Loucy (cell line): ENCODE results near the gene DCAF8L1.

Experiments
- H2AFZ ChIP-seq: fragments of 200-600 bp; sonication (generic); 2 replicates; pipeline ENCODE4 v1.6.0; 2016; ENCODE audit warnings: antibody characterized with exemption, mild to moderate bottlenecking, low read length, moderate library complexity
- H3F3A ChIP-seq: fragments of 200-600 bp; 2 replicates; pipeline ENCODE4 v1.6.0; 2016; ENCODE audit warnings: antibody characterized with exemption, low read depth, mild to moderate bottlenecking
- H3K27me3 ChIP-seq: fragments of 200-600 bp; sonication (generic); 2 replicates; pipeline ENCODE4 v1.6.1; 2014; ENCODE audit warnings: low read length, mild to moderate bottlenecking; ENCODE audit not compliant: insufficient read depth, poor library complexity, severe bottlenecking
- H3K36me3 ChIP-seq: fragments of 200-600 bp; sonication (generic); 2 replicates; pipeline ENCODE4 v1.6.1; 2016; ENCODE audit warnings: low read length; ENCODE audit not compliant: insufficient read depth
- H3K4me1 ChIP-seq: fragments of 200-600 bp; sonication (generic); 2 replicates; pipeline ENCODE4 v1.5.1; 2014; ENCODE audit warnings: low read length, mild to moderate bottlenecking; ENCODE audit not compliant: insufficient read depth, poor library complexity, severe bottlenecking
- H3K4me2 ChIP-seq: fragments of 200-600 bp; sonication (generic); 2 replicates; pipeline ENCODE4 v1.6.0; 2014; ENCODE audit warnings: antibody characterized with exemption, low read length, low read depth, mild to moderate bottlenecking; ENCODE audit not compliant: poor library complexity, severe bottlenecking
- H3K4me3 ChIP-seq: fragments of 200-600 bp; sonication (generic); 2 replicates; pipeline ENCODE4 v1.5.1; 2014; ENCODE audit warnings: low read length, mild to moderate bottlenecking, mixed read lengths; ENCODE audit not compliant: poor library complexity, severe bottlenecking
- H3K79me2 ChIP-seq: fragments of 200-600 bp; sonication (generic); 2 replicates; pipeline ENCODE4 v1.6.1; 2014; ENCODE audit warnings: low read length; ENCODE audit not compliant: insufficient read depth
- H3K9ac ChIP-seq: fragments of 200-600 bp; sonication (generic); 2 replicates; pipeline ENCODE4 v1.6.0; 2014; ENCODE audit warnings: mild to moderate bottlenecking, low read depth, low read length, moderate library complexity; ENCODE audit not compliant: poor library complexity, severe bottlenecking
- H3K9me2 ChIP-seq: fragments of 200-600 bp; sonication (generic); replicated peaks from 2 replicates; pipeline ENCODE4 v1.6.1; 2016; ENCODE audit warnings: low read depth, low read length, mixed read lengths
- H3K9me3 ChIP-seq: fragments of 200-600 bp; sonication (generic); 2 replicates; pipeline ENCODE4 v1.6.1; 2014; ENCODE audit warnings: mild to moderate bottlenecking, antibody characterized with exemption, low read length, low read depth; ENCODE audit not compliant: insufficient read depth
- H4K20me1 ChIP-seq: fragments of 200-600 bp; sonication (generic); 2 replicates; pipeline ENCODE4 v1.6.0; 2014; ENCODE audit warnings: antibody characterized with exemption, low read length, mild to moderate bottlenecking; ENCODE audit not compliant: insufficient read depth, poor library complexity, severe bottlenecking
- CTCF ChIP-seq: fragments of 200-600 bp; sonication (generic); conservative IDR thresholded peaks from 2 replicates; pipeline ENCODE4 v1.5.1; 2014; ENCODE audit warnings: mild to moderate bottlenecking, antibody characterized with exemption, low read length
- EZH2phosphoT487 ChIP-seq: fragments of 200-600 bp; IDR thresholded peaks from 2 replicates; pipeline ENCODE4 v1.6.1; 2018; ENCODE audit warnings: antibody characterized with exemption, mild to moderate bottlenecking, moderate library complexity, borderline replicate concordance

The DCAF8L1 gene

GRCh38 chrX:27981349-27981748 is at the start of gene DCAF8L1:
TSS of gene DCAF8L1 (minus strand) at chrX:27981449. CDS start at chrX:27981334, 115 bp downstream.
- no peaks in the 10 kb centered on the region for H3K36me3 ChIP-seq
- no peaks in the 10 kb centered on the region for H3K9me2 ChIP-seq
- TF ChIP-seq EZH2phosphoT487 (no peak), CTCF (no peak)
- no peak within 1 kb of the TSS for H3K4me3 ChIP-seq
- no peaks in the 10 kb centered on the region for H3K27me3 ChIP-seq
- no peaks in the 10 kb centered on the region for H3K4me1 ChIP-seq
- H3F3A ChIP-seq: no peaks in the 10 kb centered on the region
- no peaks in the 10 kb centered on the region for H3K79me2 ChIP-seq
- no peak within 1 kb of the TSS for H3K4me2 ChIP-seq
- no peak within 1 kb of the TSS for H3K9ac ChIP-seq
- H2AFZ ChIP-seq: no peak within 1 kb of the TSS
- H3K9me3 ChIP-seq: no peaks in the 10 kb centered on the region
- H4K20me1 ChIP-seq: no peaks in the 10 kb centered on the region

GRCh38 chrX:28022371-28022770 is 41.1 kb upstream of the DCAF8L1 start:
- no peaks in the 10 kb centered on the region for H3K9me2 ChIP-seq
- H3K36me3 ChIP-seq: no peaks in the 10 kb centered on the region
- no peak overlapping the region for H3K9ac ChIP-seq
- no peak overlapping the region for H2AFZ ChIP-seq
- H4K20me1 ChIP-seq: no peaks in the 10 kb centered on the region
- no peaks in the 10 kb centered on the region for H3K9me3 ChIP-seq
- no peak overlapping the region for H3K4me3 ChIP-seq
- TF ChIP-seq CTCF: no peak
- no peak for TF ChIP-seq EZH2phosphoT487
- no peaks in the 10 kb centered on the region for H3K27me3 ChIP-seq
- H3F3A ChIP-seq: no peaks in the 10 kb centered on the region
- H3K4me2 ChIP-seq: no peak overlapping the region
- H3K4me1 ChIP-seq: no peaks in the 10 kb centered on the region
- H3K79me2 ChIP-seq: no peaks in the 10 kb centered on the region

GRCh38 chrX:28016823-28017222 is 35.6 kb upstream of the DCAF8L1 start:
- no peaks in the 10 kb centered on the region for H3K9me2 ChIP-seq
- H3K9me3 ChIP-seq: no peaks in the 10 kb centered on the region
- H3K4me3 ChIP-seq: no peak overlapping the region
- H3F3A ChIP-seq: no peaks in the 10 kb centered on the region
- H4K20me1 ChIP-seq: no peaks in the 10 kb centered on the region
- TF ChIP-seq CTCF: no peak
- no peak for TF ChIP-seq EZH2phosphoT487
- no peak overlapping the region for H2AFZ ChIP-seq
- H3K36me3 ChIP-seq: no peaks in the 10 kb centered on the region
- H3K9ac ChIP-seq: no peak overlapping the region
- no peaks in the 10 kb centered on the region for H3K79me2 ChIP-seq
- no peaks in the 10 kb centered on the region for H3K4me1 ChIP-seq
- no peak overlapping the region for H3K4me2 ChIP-seq
- H3K27me3 ChIP-seq: no peaks in the 10 kb centered on the region
